IMR-90 (cell line): ENCODE data around the gene SLC18A3. TPM values are rescaled to one million over a fixed set of nuclear protein-coding genes. Genes with fewer than 3 reads are reported as not detected.

Experiments
- ATAC-seq: fragments of 200-7000 bp; cut with Tn5 transposase; 2 replicates; pipeline ENCODE4 v1.9.1; 2020; ENCODE audit warnings: low read depth, mild to moderate bottlenecking, moderate library complexity
- BruUV-seq: library from RNA; stranded (reverse); fragments of 400-500 nt; replicated peaks from 2 replicates; lab custom pipeline; 2021; lab: Mats Ljungman, UMichigan
- CTCF ChIA-PET: fragments of 300-600 bp; formaldehyde crosslinking; extraction: SDS; loops from one replicate; lab custom pipeline; 2021; ENCODE audit warnings: antibody characterized with exemption; lab: Yijun Ruan, JAX
- POLR2A ChIA-PET: fragments of 300-600 bp; sonication (Branson Sonifier 250); formaldehyde crosslinking; loops from one replicate; lab custom pipeline; 2022; ENCODE audit warnings: antibody characterized with exemption; ENCODE audit not compliant: unreplicated experiment; lab: Charles Lee
- DNase-seq: peaks from one replicate; pipeline ENCODE4 v3.0.0; 2013
- H2AFZ ChIP-seq: replicated peaks from 2 replicates; pipeline ENCODE3; 2013; ENCODE audit warnings: low read length, mild to moderate bottlenecking; ENCODE audit not compliant: poor library complexity
- H2AK5ac ChIP-seq: 2 replicates; pipeline ENCODE4 v1.6.1; 2013; ENCODE audit warnings: low read depth, low read length, inconsistent platforms
- H2AK9ac ChIP-seq: replicated peaks from 2 replicates; pipeline ENCODE3; 2013; ENCODE audit warnings: mild to moderate bottlenecking, low read depth, low read length, moderate library complexity; ENCODE audit not compliant: poor library complexity
- H2BK120ac ChIP-seq: 2 replicates; pipeline ENCODE4 v1.6.1; 2013; ENCODE audit warnings: low read depth, low read length, inconsistent platforms
- H2BK15ac ChIP-seq: 3 replicates; pipeline ENCODE4 v1.6.1; 2013; ENCODE audit warnings: low read depth, low read length, inconsistent platforms
- H2BK20ac ChIP-seq: 2 replicates; pipeline ENCODE4 v1.6.1; 2013; ENCODE audit warnings: low read depth, mild to moderate bottlenecking, inconsistent platforms, low read length, moderate library complexity
- H2BK5ac ChIP-seq: 2 replicates; pipeline ENCODE4 v1.6.1; 2013; ENCODE audit warnings: mild to moderate bottlenecking, low read depth, low read length, inconsistent platforms; ENCODE audit not compliant: poor library complexity, severe bottlenecking
- H3K14ac ChIP-seq: replicated peaks from 2 replicates; pipeline ENCODE4 v1.6.1; 2013; ENCODE audit warnings: low read depth, low read length, inconsistent platforms
- H3K18ac ChIP-seq: 2 replicates; pipeline ENCODE4 v1.6.1; 2013; ENCODE audit warnings: low read depth, low read length, control low read depth
- H3K23ac ChIP-seq: 2 replicates; pipeline ENCODE4 v1.6.1; 2013; ENCODE audit warnings: low read depth, low read length, inconsistent platforms
- H3K27ac ChIP-seq: 2 replicates; pipeline ENCODE4 v1.5.1; 2013; ENCODE audit warnings: mild to moderate bottlenecking, control low read depth, low read length; ENCODE audit not compliant: insufficient read depth
- H3K27me3 ChIP-seq: 2 replicates; pipeline ENCODE4 v1.6.1; 2013; ENCODE audit warnings: low read length; ENCODE audit not compliant: control insufficient read depth, insufficient read depth
- H3K36me3 ChIP-seq: 2 replicates; pipeline ENCODE4 v1.6.1; 2013; ENCODE audit warnings: low read length, mixed read lengths; ENCODE audit not compliant: control insufficient read depth, insufficient read depth
- H3K4ac ChIP-seq: 2 replicates; pipeline ENCODE4 v1.6.1; 2013; ENCODE audit warnings: low read depth, low read length, inconsistent platforms
- H3K4me1 ChIP-seq: 2 replicates; pipeline ENCODE4 v1.6.1; 2013; ENCODE audit warnings: low read length, mixed read lengths; ENCODE audit not compliant: control insufficient read depth, insufficient read depth
- H3K4me2 ChIP-seq: 2 replicates; pipeline ENCODE4 v1.6.1; 2013; ENCODE audit warnings: low read depth, mild to moderate bottlenecking, control low read depth, low read length, moderate library complexity
- H3K4me3 ChIP-seq: 2 replicates; pipeline ENCODE4 v1.5.1; 2013; ENCODE audit warnings: low read depth, mild to moderate bottlenecking, control low read depth, low read length, moderate library complexity; ENCODE audit not compliant: insufficient read depth
- H3K56ac ChIP-seq: 2 replicates; pipeline ENCODE4 v1.6.1; 2013; ENCODE audit warnings: low read length, inconsistent platforms; ENCODE audit not compliant: insufficient read depth; ENCODE audit errors: extremely low read depth
- H3K79me1 ChIP-seq, 2 experiments: 2 replicates each; pipeline ENCODE4 v1.6.1; 2013; ENCODE audit warnings: low read length in 2 of 2, inconsistent platforms in 1 of 2, low read depth in 1 of 2
- H3K9ac ChIP-seq: 2 replicates; pipeline ENCODE4 v1.6.1; 2013; ENCODE audit warnings: low read depth, low read length, control low read depth
- H3K9me1 ChIP-seq: 2 replicates; pipeline ENCODE4 v1.6.1; 2013; ENCODE audit warnings: low read length, inconsistent platforms; ENCODE audit not compliant: insufficient read depth
- H3K9me3 ChIP-seq: 2 replicates; pipeline ENCODE4 v1.6.1; 2013; ENCODE audit warnings: low read length; ENCODE audit not compliant: control insufficient read depth, insufficient read depth
- H4K20me1 ChIP-seq: 2 replicates; pipeline ENCODE4 v1.6.1; 2013; ENCODE audit warnings: low read length, inconsistent platforms; ENCODE audit not compliant: insufficient read depth
- H4K5ac ChIP-seq: 2 replicates; pipeline ENCODE4 v1.6.1; 2013; ENCODE audit warnings: mild to moderate bottlenecking, low read depth, low read length, control low read depth
- H4K8ac ChIP-seq, 2 experiments: 2 replicates each; pipeline ENCODE4 v1.6.1; 2013; ENCODE audit warnings: low read depth in 2 of 2, low read length in 2 of 2, control low read depth in 1 of 2, inconsistent platforms in 1 of 2
- H4K91ac ChIP-seq: 2 replicates; pipeline ENCODE4 v1.6.1; 2013; ENCODE audit warnings: low read depth, low read length, inconsistent platforms; ENCODE audit not compliant: insufficient read depth
- BHLHE40 ChIP-seq: fragments of 150-350 bp; IDR thresholded peaks from 2 replicates; pipeline ENCODE4 v1.6.1; 2016; ENCODE audit warnings: mild to moderate bottlenecking, low read depth, low read length
- CEBPB ChIP-seq: IDR thresholded peaks from 2 replicates; pipeline ENCODE4 v1.6.1; 2012; ENCODE audit warnings: low read depth, low read length, improper control_type of control experiment
- CHD1 ChIP-seq: IDR thresholded peaks from 2 replicates; pipeline ENCODE4 v1.6.1; 2012; ENCODE audit warnings: low read depth, low read length, improper control_type of control experiment
- CTCF ChIP-seq: conservative IDR thresholded peaks from 2 replicates; pipeline ENCODE4 v1.5.1; 2012; ENCODE audit warnings: mild to moderate bottlenecking, low read depth, low read length, improper control_type of control experiment
- ELK1 ChIP-seq: fragments of 150-350 bp; IDR thresholded peaks from 2 replicates; pipeline ENCODE4 v1.6.1; 2016; ENCODE audit warnings: low read depth, mild to moderate bottlenecking, low read length, moderate library complexity, borderline replicate concordance
- FOS ChIP-seq: fragments of 150-350 bp; IDR thresholded peaks from 2 replicates; pipeline ENCODE4 v1.6.1; 2016; ENCODE audit warnings: low read depth, low read length
- MAFK ChIP-seq: IDR thresholded peaks from 2 replicates; pipeline ENCODE4 v1.6.1; 2012; ENCODE audit warnings: low read depth, low read length, improper control_type of control experiment
- MAZ ChIP-seq: IDR thresholded peaks from 2 replicates; pipeline ENCODE4 v1.6.1; 2012; ENCODE audit warnings: low read depth, mild to moderate bottlenecking, low read length, improper control_type of control experiment, moderate library complexity, borderline replicate concordance
- MXI1 ChIP-seq: IDR thresholded peaks from 2 replicates; pipeline ENCODE4 v1.6.1; 2012; ENCODE audit warnings: low read depth, mild to moderate bottlenecking, low read length, moderate library complexity, borderline replicate concordance
- NFE2L2 ChIP-seq: fragments of 150-350 bp; IDR thresholded peaks from 2 replicates; pipeline ENCODE4 v1.6.1; 2016; ENCODE audit warnings: low read depth, mild to moderate bottlenecking, low read length
- POLR2A ChIP-seq: IDR thresholded peaks from 2 replicates; pipeline ENCODE4 v1.6.1; 2012; ENCODE audit warnings: mild to moderate bottlenecking, low read depth, low read length
- RAD21 ChIP-seq: IDR thresholded peaks from 2 replicates; pipeline ENCODE4 v1.6.1; 2012; ENCODE audit warnings: low read length, improper control_type of control experiment
- RCOR1 ChIP-seq: IDR thresholded peaks from 2 replicates; pipeline ENCODE4 v1.6.1; 2012; ENCODE audit warnings: mild to moderate bottlenecking, low read length, improper control_type of control experiment; ENCODE audit not compliant: insufficient replicate concordance
- RFX5 ChIP-seq: IDR thresholded peaks from 2 replicates; pipeline ENCODE4 v1.8.0; 2012; ENCODE audit warnings: low read depth, mild to moderate bottlenecking, low read length, moderate library complexity
- SMC3 ChIP-seq: fragments of 150-350 bp; IDR thresholded peaks from 2 replicates; pipeline ENCODE4 v1.6.1; 2016; ENCODE audit warnings: low read depth, mild to moderate bottlenecking, antibody characterized with exemption, low read length, moderate library complexity
- USF2 ChIP-seq: fragments of 150-350 bp; IDR thresholded peaks from 2 replicates; pipeline ENCODE4 v1.6.1; 2017; ENCODE audit warnings: mild to moderate bottlenecking, antibody characterized with exemption, low read length, low read depth
- WGBS, 2 experiments: methylation state at CpG; one replicate each; pipeline versions ENCODE4 v1.1.5 to v1.1.7; 2013; ENCODE audit warnings: missing lambda C conversion rate in 2 of 2; ENCODE audit not compliant: insufficient read length in 1 of 2; ENCODE audit errors: extremely low coverage in 2 of 2; 5-methylcytosine and 5-hydroxymethylcytosine counted together
- dilution Hi-C: fragments of 300-500 bp; cut with HindIII; formaldehyde crosslinking; loops from one replicate; pipeline ENCODE4 v1.14.3; 2018; ENCODE audit warnings: low sequenced_read_pairs; ENCODE audit not compliant: unreplicated experiment
- in situ Hi-C: fragments of 300-500 bp; cut with MboI; formaldehyde crosslinking; loops from 3 replicates; pipeline ENCODE4 v1.14.3; 2019; ENCODE audit warnings: low sequenced_read_pairs, inconsistent platforms, mixed read lengths
- intact Hi-C: fragments of 100-400 bp; cut with micrococcal nuclease; formaldehyde crosslinking; loops from 2 replicates; pipeline ENCODE4 v1.10.0; 2022
- polyA plus RNA-seq, 3 experiments: library from polyadenylated mRNA; depleted of rRNA; stranded (reverse); fragments of >200 nt; gene quantifications; 2 replicates each; pipeline ENCODE4 v1.2.3, GENCODE V29; 2012; ENCODE audit warnings: low replicate concordance in 1 of 3
- total RNA-seq: library from RNA; depleted of rRNA; stranded (reverse); fragments of >200 nt; gene quantifications from 2 replicates; pipeline ENCODE4 v1.2.3, GENCODE V29; 2012

SLC18A3 gene
- total and polyA plus RNA-seq, 2 of the 4 experiments (the other 2 are of a cell fraction): not detected

- POLR2A ChIA-PET: no interaction called here
- ATAC-seq: no peak
- H2BK15ac ChIP-seq: no peak overlapping the region
- H3K4ac ChIP-seq: no peak overlapping the region
- TF ChIP-seq CTCF: no peak
- no peak for TF ChIP-seq FOS
- no peak for TF ChIP-seq NFE2L2
- no peak for TF ChIP-seq BHLHE40
- no peak for TF ChIP-seq CEBPB
- no peak for TF ChIP-seq RAD21
- TF ChIP-seq CHD1: no peak
- TF ChIP-seq POLR2A: no peak
- TF ChIP-seq RFX5: no peak
- no peak for TF ChIP-seq MAFK
- TF ChIP-seq RCOR1: no peak
- TF ChIP-seq MAZ: no peak
- TF ChIP-seq ELK1: no peak
- TF ChIP-seq SMC3: no peak
- TF ChIP-seq MXI1: no peak
- no peak for TF ChIP-seq USF2
- dilution Hi-C loops: no loop called here
- H3K36me3 ChIP-seq: no peaks in the 10 kb centered on the region
- peaks cover 23% of the 10 kb centered on the region; the same call in 1 of the 2 replicates for H3K27me3 ChIP-seq
- no peaks in the 10 kb centered on the region for H3K79me1 ChIP-seq
- no peak overlapping the region for H3K4me2 ChIP-seq
- no TSS peak for BruUV-seq
- no peak overlapping the region for H3K18ac ChIP-seq
- in situ Hi-C loops: no loop called here
- H4K91ac ChIP-seq: no peak overlapping the region
- no peaks in the 10 kb centered on the region for H3K9me3 ChIP-seq
- H2AK5ac ChIP-seq: no peak overlapping the region
- H3K27ac ChIP-seq: no peak overlapping the region
- no peaks in the 10 kb centered on the region for H4K20me1 ChIP-seq
- H2BK20ac ChIP-seq: no peak overlapping the region
- intact Hi-C loops: no loop called here
- no peak overlapping the region for H2BK5ac ChIP-seq
- H4K5ac ChIP-seq: no peak overlapping the region
- H4K8ac ChIP-seq: no peak overlapping the region
- no peak overlapping the region for H3K4me3 ChIP-seq
- no peak overlapping the region for H3K14ac ChIP-seq
- H3K4me1 ChIP-seq: peaks cover 2% of the 10 kb centered on the region; the same call in 1 of the 2 replicates
- H2AK9ac ChIP-seq: no peak overlapping the region
- CTCF ChIA-PET: interaction anchor here (0.9 kb wide), 1 partner anchor 9 kb away, joined by 3 read pairs; no protein-coding TSS in a partner anchor
- DNase-seq: no peak
- H3K9me1 ChIP-seq: no peaks in the 10 kb centered on the region; the same call in 1 of the 2 replicates
- H3K56ac ChIP-seq: no peak overlapping the region
- H3K9ac ChIP-seq: no peak overlapping the region
- no CpG with 5 or more reads among the region's 2 CpGs for WGBS, 2 experiments
- H3K23ac ChIP-seq: no peak overlapping the region
- no peak overlapping the region for H2BK120ac ChIP-seq
- H2AFZ ChIP-seq: no peak overlapping the region
Observed at GRCh38 chr10:49602380-49603023, 7.6 kb upstream of the SLC18A3 start.
